ENCODE results near the gene AHCYL2. TPM values are rescaled to one million over a fixed set of nuclear protein-coding genes. Genes with fewer than 3 reads are reported as not detected.
A peak's percentile ranks its signal among the peaks of the same experiment; 100 is the strongest.

The AHCYL2 gene
- total and polyA plus RNA-seq, 2 donors (not counting 1 experiment from before 2014, with no cell fraction given) = 8.8 to 26.2 TPM

DNA sequence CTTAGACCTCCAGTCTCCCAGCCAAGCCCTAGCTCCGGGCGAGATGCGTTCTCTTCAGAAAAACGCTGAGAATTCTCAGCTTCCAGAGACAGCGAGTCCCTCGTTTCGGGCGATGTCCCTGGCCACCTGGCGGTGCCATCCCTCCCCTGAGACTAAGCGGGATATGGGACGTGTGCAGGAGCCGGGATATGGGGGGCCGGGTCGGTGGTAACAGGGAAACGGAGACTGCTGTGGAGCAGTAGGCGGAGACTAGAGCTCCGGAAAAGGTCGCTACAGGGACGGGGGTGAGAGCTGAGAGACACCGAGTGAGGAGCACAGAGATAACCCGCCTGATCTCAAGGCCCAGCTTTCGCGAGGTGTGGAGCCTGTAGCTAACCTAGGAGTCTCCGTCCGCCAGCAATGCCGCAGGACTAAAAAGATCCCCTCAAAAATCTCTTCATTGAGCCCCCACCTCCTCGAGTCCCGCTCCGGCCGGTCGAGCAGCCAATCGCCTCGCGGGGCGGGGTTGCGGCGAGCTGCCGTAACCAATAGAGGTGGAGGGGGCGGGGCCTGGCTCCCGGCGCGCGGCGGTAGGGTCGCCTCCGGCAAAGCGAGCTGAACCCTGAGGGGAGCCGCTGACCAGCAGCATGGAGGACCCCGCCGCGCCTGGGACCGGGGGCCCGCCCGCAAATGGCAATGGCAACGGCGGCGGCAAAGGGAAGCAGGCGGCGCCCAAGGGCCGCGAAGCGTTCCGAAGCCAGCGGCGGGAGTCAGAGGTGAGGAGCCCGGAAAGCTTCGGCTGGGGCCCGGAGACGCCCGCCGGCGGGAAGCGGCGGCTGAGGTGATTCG lies 209.2 kb downstream of the AHCYL2 start, which contains the start of gene STRIP2:
Gene STRIP2, plus strand, starts transcription at position 586 of the 828 bp plus-strand sequence. Its CDS starts 41 bp downstream, at position 627.
- no peaks in the 10 kb centered on the region for H4K20me1 ChIP-seq (ENCODE audit: control insufficient read depth, insufficient read depth, low read length, poor library complexity, severe bottlenecking)
- TF ChIP-seq, protein P1, sequence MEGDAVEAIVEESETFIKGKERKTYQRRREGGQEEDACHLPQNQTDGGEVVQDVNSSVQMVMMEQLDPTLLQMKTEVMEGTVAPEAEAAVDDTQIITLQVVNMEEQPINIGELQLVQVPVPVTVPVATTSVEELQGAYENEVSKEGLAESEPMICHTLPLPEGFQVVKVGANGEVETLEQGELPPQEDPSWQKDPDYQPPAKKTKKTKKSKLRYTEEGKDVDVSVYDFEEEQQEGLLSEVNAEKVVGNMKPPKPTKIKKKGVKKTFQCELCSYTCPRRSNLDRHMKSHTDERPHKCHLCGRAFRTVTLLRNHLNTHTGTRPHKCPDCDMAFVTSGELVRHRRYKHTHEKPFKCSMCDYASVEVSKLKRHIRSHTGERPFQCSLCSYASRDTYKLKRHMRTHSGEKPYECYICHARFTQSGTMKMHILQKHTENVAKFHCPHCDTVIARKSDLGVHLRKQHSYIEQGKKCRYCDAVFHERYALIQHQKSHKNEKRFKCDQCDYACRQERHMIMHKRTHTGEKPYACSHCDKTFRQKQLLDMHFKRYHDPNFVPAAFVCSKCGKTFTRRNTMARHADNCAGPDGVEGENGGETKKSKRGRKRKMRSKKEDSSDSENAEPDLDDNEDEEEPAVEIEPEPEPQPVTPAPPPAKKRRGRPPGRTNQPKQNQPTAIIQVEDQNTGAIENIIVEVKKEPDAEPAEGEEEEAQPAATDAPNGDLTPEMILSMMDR (IDR thresholded peaks at IDR 0.05) = peak; percentile 23
- TF ChIP-seq EZH2 (IDR thresholded peaks at IDR 0.05; ENCODE audit: borderline replicate concordance, insufficient read depth, low read depth, low read length, poor library complexity, severe bottlenecking) = peak; percentile 22
- H3K9ac ChIP-seq (ENCODE audit: low read length) = peak within 1 kb of the TSS; percentile 90
- peak; percentile 90 for DNase-seq
- peak within 1 kb of the TSS; percentile 25 to 90 (median 74) for H3K4me3 ChIP-seq (ENCODE audit: control extremely low read depth in 1 of 5, extremely low read depth in 1 of 5, insufficient read depth in 1 of 5, low read depth in 2 of 5, low read length in 4 of 5)
- H3K9me3 ChIP-seq (ENCODE audit: control extremely low read depth in 1 of 3, control insufficient read depth in 2 of 3, insufficient read depth in 1 of 3, low read length in 2 of 3) = peaks cover 0 to 1% (median 0%) of the 10 kb centered on the region in 3 donors
- no peaks in the 10 kb centered on the region for H3K79me2 ChIP-seq (ENCODE audit: control insufficient read depth, insufficient read depth, low read length)
- under 1% methylated on average over 72 of the region's 75 CpGs for WGBS (ENCODE audit: insufficient coverage)
- peaks cover 16 to 22% of the 10 kb centered on the region in 2 donors for H3K4me1 ChIP-seq (ENCODE audit: control insufficient read depth in 2 of 2, insufficient read depth in 2 of 2, low read length in 2 of 2)
- peak; percentile 97 for ATAC-seq (ENCODE audit: low read depth)
- peaks cover 0 to 36% (median 24%) of the 10 kb centered on the region in 4 experiments for H3K27me3 ChIP-seq (replicated peaks in 1 of 4; ENCODE audit: control extremely low read depth in 1 of 4, control insufficient read depth in 3 of 4, insufficient read depth in 4 of 4, low read length in 3 of 4)
- ChIA-PET POLR2A (interaction anchor here (0.8 kb wide), 1 partner anchor 427 kb away, joined by 3 read pairs; no protein-coding TSS in a partner anchor), CTCF (interaction anchor here (0.9 to 2.0 kb wide), 9 partner anchors 9 to 577 kb away, joined by 3 to 12 read pairs (median 3); no protein-coding TSS in a partner anchor)
- Mint-ChIP-seq H3K9me3 (ENCODE audit: insufficient read depth) (no peaks in the 10 kb centered on the region), H3K4me3 (peak within 1 kb of the TSS; percentile 95), H3K27ac (peak within 1 kb of the TSS; percentile 26), H3K4me1 (peaks cover 22% of the 10 kb centered on the region), H3K27me3 (peaks cover 34% of the 10 kb centered on the region)
- no peaks in the 10 kb centered on the region for H3K36me3 ChIP-seq (replicated peaks in 1 of 2; ENCODE audit: control extremely low read depth in 1 of 2, control insufficient read depth in 1 of 2, extremely low read depth in 1 of 2, insufficient read depth in 2 of 2, low read length in 1 of 2)
- peak within 1 kb of the TSS; percentile 98 for H3K4me2 ChIP-seq (replicated peaks; ENCODE audit: low read depth, low read length, poor library complexity, severe bottlenecking)
- intact Hi-C loops (cut with micrococcal nuclease) = loop anchor here (1.0 to 5.0 kb wide), 5 partner anchors 67 to 391 kb away; partner anchors contain the start of genes AHCYL2, NRF1 and SMKR1
- H2AFZ ChIP-seq (ENCODE audit: insufficient read depth, low read depth, low read length, poor library complexity, severe bottlenecking) = peak within 1 kb of the TSS; percentile 99
- H3K27ac ChIP-seq (ENCODE audit: low read length in 2 of 2) = peak within 1 kb of the TSS in 1 of 2 donors; percentile 56

Measured in B cell (primary cell).